ENCODE measurements around the gene MIS12. TPM values are rescaled to one million over a fixed set of nuclear protein-coding genes. Genes with fewer than 3 reads are reported as not detected.

Gene MIS12
- total and polyA plus RNA-seq, 2 donors (not counting 1 experiment from before 2014, with no cell fraction given) = 20.9 to 41.1 TPM

DNA sequence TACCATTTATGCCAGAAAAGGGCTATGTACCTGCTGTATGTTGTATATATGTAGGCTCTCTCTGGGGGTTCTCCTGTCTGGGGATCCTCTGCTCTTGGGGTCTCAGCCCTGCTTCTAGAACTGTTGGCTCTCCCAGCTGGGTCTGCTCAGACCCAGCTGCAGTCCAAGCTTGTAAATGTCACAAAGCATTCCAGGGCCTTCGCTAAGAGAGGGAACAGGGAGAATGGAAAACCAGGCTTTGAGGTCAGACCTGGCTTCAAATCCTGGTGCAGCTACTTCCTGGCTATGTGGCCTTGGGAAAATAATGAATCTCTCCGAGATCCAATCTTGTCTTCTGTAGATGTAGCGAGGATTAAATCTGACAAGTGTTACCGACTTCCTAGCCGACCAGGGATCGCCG, 54.0 kb downstream of the MIS12 start:
- no peak overlapping the region for H3K4me2 ChIP-seq (replicated peaks; ENCODE audit: low read depth, low read length, poor library complexity, severe bottlenecking)
- ATAC-seq (ENCODE audit: low read depth) = no peak
- no peaks in the 10 kb centered on the region for H3K4me1 ChIP-seq (ENCODE audit: control insufficient read depth in 2 of 2, insufficient read depth in 2 of 2, low read length in 2 of 2)
- Mint-ChIP-seq H3K4me3 (no peak overlapping the region), H3K9me3 (ENCODE audit: insufficient read depth) (no peaks in the 10 kb centered on the region), H3K4me1 (no peaks in the 10 kb centered on the region), H3K27me3 (no peaks in the 10 kb centered on the region), H3K27ac (no peak overlapping the region)
- DNase-seq = no peak
- no peak overlapping the region for H3K27ac ChIP-seq (ENCODE audit: low read length in 2 of 2)
- H4K20me1 ChIP-seq (ENCODE audit: control insufficient read depth, insufficient read depth, low read length, poor library complexity, severe bottlenecking) = no peaks in the 10 kb centered on the region
- TF ChIP-seq, protein P1, sequence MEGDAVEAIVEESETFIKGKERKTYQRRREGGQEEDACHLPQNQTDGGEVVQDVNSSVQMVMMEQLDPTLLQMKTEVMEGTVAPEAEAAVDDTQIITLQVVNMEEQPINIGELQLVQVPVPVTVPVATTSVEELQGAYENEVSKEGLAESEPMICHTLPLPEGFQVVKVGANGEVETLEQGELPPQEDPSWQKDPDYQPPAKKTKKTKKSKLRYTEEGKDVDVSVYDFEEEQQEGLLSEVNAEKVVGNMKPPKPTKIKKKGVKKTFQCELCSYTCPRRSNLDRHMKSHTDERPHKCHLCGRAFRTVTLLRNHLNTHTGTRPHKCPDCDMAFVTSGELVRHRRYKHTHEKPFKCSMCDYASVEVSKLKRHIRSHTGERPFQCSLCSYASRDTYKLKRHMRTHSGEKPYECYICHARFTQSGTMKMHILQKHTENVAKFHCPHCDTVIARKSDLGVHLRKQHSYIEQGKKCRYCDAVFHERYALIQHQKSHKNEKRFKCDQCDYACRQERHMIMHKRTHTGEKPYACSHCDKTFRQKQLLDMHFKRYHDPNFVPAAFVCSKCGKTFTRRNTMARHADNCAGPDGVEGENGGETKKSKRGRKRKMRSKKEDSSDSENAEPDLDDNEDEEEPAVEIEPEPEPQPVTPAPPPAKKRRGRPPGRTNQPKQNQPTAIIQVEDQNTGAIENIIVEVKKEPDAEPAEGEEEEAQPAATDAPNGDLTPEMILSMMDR (IDR thresholded peaks at IDR 0.05) = no peak
- no peak for TF ChIP-seq EZH2 (IDR thresholded peaks at IDR 0.05; ENCODE audit: borderline replicate concordance, insufficient read depth, low read depth, low read length, poor library complexity, severe bottlenecking)
- CTCF ChIA-PET = no interaction called here
- intact Hi-C loops (cut with micrococcal nuclease) = no loop called here
- no peaks in the 10 kb centered on the region for H3K27me3 ChIP-seq (replicated peaks in 1 of 4; ENCODE audit: control extremely low read depth in 1 of 4, control insufficient read depth in 3 of 4, insufficient read depth in 4 of 4, low read length in 3 of 4)
- H3K9ac ChIP-seq (ENCODE audit: low read length) = no peak overlapping the region
- H3K4me3 ChIP-seq (ENCODE audit: control extremely low read depth in 1 of 5, extremely low read depth in 1 of 5, insufficient read depth in 1 of 5, low read depth in 2 of 5, low read length in 4 of 5) = no peak overlapping the region
- no peaks in the 10 kb centered on the region for H3K79me2 ChIP-seq (ENCODE audit: control insufficient read depth, insufficient read depth, low read length)
- no peak overlapping the region for H2AFZ ChIP-seq (ENCODE audit: insufficient read depth, low read depth, low read length, poor library complexity, severe bottlenecking)
- peaks cover 4 to 77% of the 10 kb centered on the region in 2 experiments for H3K36me3 ChIP-seq (replicated peaks in 1 of 2; ENCODE audit: control extremely low read depth in 1 of 2, control insufficient read depth in 1 of 2, extremely low read depth in 1 of 2, insufficient read depth in 2 of 2, low read length in 1 of 2)
- POLR2A ChIA-PET = interaction anchor here (0.5 kb wide), 1 partner anchor 886 kb away, joined by 3 read pairs; no protein-coding TSS in a partner anchor
- 100% methylated on average over 1 of the region's 7 CpGs for WGBS (ENCODE audit: insufficient coverage)
- H3K9me3 ChIP-seq (ENCODE audit: control extremely low read depth in 1 of 3, control insufficient read depth in 2 of 3, insufficient read depth in 1 of 3, low read length in 2 of 3) = no peaks in the 10 kb centered on the region

Other genes with a start within 250 kb of the MIS12 start
- 86.1 and 91.1 TPM in 2 replicates for gene RABEP1, start 204.3 kb upstream of the MIS12 start, total RNA-seq
- 24.2 and 40.3 TPM in 2 replicates for gene RABEP1, start 204.3 kb upstream of the MIS12 start, polyA plus RNA-seq
- gene NUP88, start 66.9 kb upstream of the MIS12 start, total RNA-seq = 221 and 238 TPM in 2 replicates
- 210 and 214 TPM in 2 replicates for gene NUP88, start 66.9 kb upstream of the MIS12 start, polyA plus RNA-seq
- gene RPAIN, start 66.4 kb upstream of the MIS12 start, total RNA-seq = 125 and 127 TPM in 2 replicates
- 73.9 and 99.4 TPM in 2 replicates for gene RPAIN, start 66.4 kb upstream of the MIS12 start, polyA plus RNA-seq
- 60.1 and 62.2 TPM in 2 replicates for gene C1QBP, start 47.4 kb upstream of the MIS12 start, total RNA-seq
- gene C1QBP, start 47.4 kb upstream of the MIS12 start, polyA plus RNA-seq = 41.0 and 60.3 TPM in 2 replicates
- 10.8 and 12.8 TPM in 2 replicates for gene DHX33, start 17.6 kb upstream of the MIS12 start, total RNA-seq
- gene DHX33, start 17.6 kb upstream of the MIS12 start, polyA plus RNA-seq = 6.4 and 7.2 TPM in 2 replicates
- gene DERL2, start 388 bp upstream of the MIS12 start, total RNA-seq = 70.0 and 74.2 TPM in 2 replicates
- gene DERL2, start 388 bp upstream of the MIS12 start, polyA plus RNA-seq = 34.8 and 53.2 TPM in 2 replicates
- gene NLRP1, start 97.9 kb downstream of the MIS12 start, total RNA-seq = 141 and 149 TPM in 2 replicates
- gene NLRP1, start 97.9 kb downstream of the MIS12 start, polyA plus RNA-seq = 182 and 189 TPM in 2 replicates

Data from B cell (primary cell).